Measurements from ENCODE around the gene GPHN.

Gene GPHN

GRCh38 chr14:67228325-67228984 lies 720.5 kb downstream of the GPHN start:
- H3K4me1 ChIP-seq = no peaks in the 10 kb centered on the region
- no peak overlapping the region for H3K4me2 ChIP-seq
- TF ChIP-seq Cebpa-rat (IDR thresholded peaks at IDR 0.05) = no peak
- H3K27ac ChIP-seq = no peak overlapping the region
- H3K27me3 ChIP-seq = no peaks in the 10 kb centered on the region
- H4K20me1 ChIP-seq = no peaks in the 10 kb centered on the region
- H3K9ac ChIP-seq = no peak overlapping the region
- H3K9me3 ChIP-seq (replicated peaks in 1 of 11) = no peaks in the 10 kb centered on the region
- no peak overlapping the region for H3K4me3 ChIP-seq
- H3K36me3 ChIP-seq = no peaks in the 10 kb centered on the region
